HepG2 (cell line): ENCODE data around the gene MYLK3. TPM values are rescaled to one million over a fixed set of nuclear protein-coding genes. Genes with fewer than 3 reads are reported as not detected.

Source experiments
- AKAP8 ChIP-seq: sonication (generic); formaldehyde crosslinking; IDR thresholded peaks from 2 replicates; pipeline ENCODE4 v1.5.1; 2020; ENCODE audit warnings: mild to moderate bottlenecking, missing genetic modification reagents
- FOXJ3 ChIP-seq: sonication (generic); formaldehyde crosslinking; IDR thresholded peaks from 2 replicates; pipeline ENCODE4 v1.4.0; 2020; ENCODE audit warnings: missing genetic modification reagents, mild to moderate bottlenecking, borderline replicate concordance
- GATA4 ChIP-seq: sonication (generic); IDR thresholded peaks from 2 replicates; pipeline ENCODE4 v1.6.1; 2016; ENCODE audit warnings: antibody characterized with exemption, low read depth, borderline replicate concordance
- GFI1 ChIP-seq: sonication (generic); formaldehyde crosslinking; IDR thresholded peaks from 2 replicates; pipeline ENCODE4 v1.5.0; 2020; ENCODE audit warnings: missing genetic modification reagents, mild to moderate bottlenecking, borderline replicate concordance
- HNRNPL ChIP-seq: fragments of 200-400 bp; formaldehyde crosslinking; IDR thresholded peaks from 2 replicates; pipeline ENCODE4 v1.6.1; 2017; ENCODE audit warnings: mild to moderate bottlenecking, low read depth, low read length
- SMAD3 ChIP-seq: sonication (generic); formaldehyde crosslinking; IDR thresholded peaks from 2 replicates; pipeline ENCODE4 v1.4.0; 2020; ENCODE audit warnings: missing genetic modification reagents
- SP2 ChIP-seq: sonication (generic); formaldehyde crosslinking; IDR thresholded peaks from 2 replicates; pipeline ENCODE4 v1.5.1; 2020; ENCODE audit warnings: mild to moderate bottlenecking, missing genetic modification reagents
- THYN1 ChIP-seq: sonication (generic); formaldehyde crosslinking; IDR thresholded peaks from 2 replicates; pipeline ENCODE4 v1.8.1; 2023; ENCODE audit warnings: low read depth, mild to moderate bottlenecking, moderate library complexity, missing genetic modification reagents, borderline replicate concordance
- ZBED4 ChIP-seq: sonication (generic); formaldehyde crosslinking; IDR thresholded peaks from 2 replicates; pipeline ENCODE4 v1.4.0; 2020; ENCODE audit warnings: missing genetic modification reagents, borderline replicate concordance
- ZFP82 ChIP-seq: sonication (generic); formaldehyde crosslinking; IDR thresholded peaks from 2 replicates; pipeline ENCODE4 v1.5.1; 2020; ENCODE audit warnings: mild to moderate bottlenecking, missing genetic modification reagents, borderline replicate concordance
- ZNF33B ChIP-seq: sonication (generic); formaldehyde crosslinking; IDR thresholded peaks from 2 replicates; pipeline ENCODE4 v1.5.1; 2020; ENCODE audit warnings: mild to moderate bottlenecking, missing genetic modification reagents
- ZNF431 ChIP-seq: sonication (generic); formaldehyde crosslinking; IDR thresholded peaks from 2 replicates; pipeline ENCODE4 v1.9.0; 2022; ENCODE audit warnings: missing genetic modification reagents, low read depth, mild to moderate bottlenecking, borderline replicate concordance
- ZNF616 ChIP-seq: sonication (generic); formaldehyde crosslinking; IDR thresholded peaks from 2 replicates; pipeline ENCODE4 v1.5.0; 2020; ENCODE audit warnings: low read depth, mild to moderate bottlenecking, missing genetic modification reagents
- ZSCAN9 ChIP-seq: IDR thresholded peaks from 2 replicates; pipeline ENCODE4 v1.6.1; 2016; ENCODE audit warnings: borderline replicate concordance
- polyA plus RNA-seq, 8 experiments: library from polyadenylated mRNA; depleted of rRNA in 3 of 8; stranded (reverse) in 7 of 8; unstranded in 1 of 8; fragments of >200 nt; fragmentation: Illumina TruSeq in 4 of 8; extraction: Trizol in 4 of 8; gene quantifications; 2 replicates each; pipeline versions ENCODE4 v1.2.1 to v1.2.3, GENCODE V29; 2011 to 2016; ENCODE audit warnings: low read depth in 4 of 8, missing spikeins in 1 of 8, mixed read lengths in 1 of 8; ENCODE audit not compliant: insufficient read depth in 1 of 8
- total RNA-seq, 5 experiments: library from RNA; depleted of rRNA; stranded (reverse); fragments of >200 nt; fragmentation: Illumina TruSeq; extraction: Trizol; gene quantifications; 2 replicates each; pipeline ENCODE4 v1.2.3, GENCODE V29; 2016; ENCODE audit warnings: low read depth in 1 of 5
- TF ChIP-seq, protein P1 (sequence below): sonication (generic); formaldehyde crosslinking; IDR thresholded peaks from 2 replicates; pipeline ENCODE4 v1.4.0; 2020; ENCODE audit warnings: mild to moderate bottlenecking, missing genetic modification reagents
- TF ChIP-seq, protein P2 (sequence below): sonication (generic); formaldehyde crosslinking; IDR thresholded peaks from 2 replicates; pipeline ENCODE4 v1.5.0; 2020; ENCODE audit warnings: missing genetic modification reagents, mild to moderate bottlenecking, borderline replicate concordance
- TF ChIP-seq, protein P3 (sequence below): sonication (generic); formaldehyde crosslinking; IDR thresholded peaks from 2 replicates; pipeline ENCODE4 v1.4.0; 2020; ENCODE audit warnings: mild to moderate bottlenecking, missing genetic modification reagents
- TF ChIP-seq, protein P4 (sequence below): sonication (generic); formaldehyde crosslinking; IDR thresholded peaks from 2 replicates; pipeline ENCODE4 v1.5.0; 2020; ENCODE audit warnings: mild to moderate bottlenecking, missing genetic modification reagents

The MYLK3 gene
- total and polyA plus RNA-seq, 2 of the 13 experiments (the other 11 are each of a cell fraction or from before 2014, with no cell fraction given), result 0.04 to 0.18 TPM

GRCh38 chr16:46688654-46689364 lies 59.3 kb downstream of the MYLK3 start, which contains the start of gene VPS35 (continued):
- TF ChIP-seq ZBED4 (CRISPR knock-in tag) (no peak; the same call in 1 of the 2 replicates), ZSCAN9 (CRISPR knock-in tag) (0 out of 2 replicates have a peak, but pooled peaks have one; percentile 81), SP2 (CRISPR knock-in tag) (no peak), THYN1 (CRISPR knock-in tag) (no peak), ZNF616 (CRISPR knock-in tag) (peak; percentile 53), SMAD3 (CRISPR knock-in tag) (peak; percentile 31; the same call in 1 of the 2 replicates), ZFP82 (CRISPR knock-in tag) (no peak), ZNF431 (0 out of 2 replicates have a peak, but pooled peaks have one; percentile 22), GATA4 (peak; percentile 63; the same call in 1 of the 2 replicates), FOXJ3 (CRISPR knock-in tag) (peak; percentile 65; the same call in 1 of the 2 replicates), ZNF33B (no peak; the same call in 1 of the 2 replicates), HNRNPL (peak; percentile 67; the same call in 1 of the 2 replicates), AKAP8 (CRISPR knock-in tag) (no peak; the same call in 1 of the 2 replicates), GFI1 (peak; percentile 77; the same call in 1 of the 2 replicates)
- TF ChIP-seq, protein P1, sequence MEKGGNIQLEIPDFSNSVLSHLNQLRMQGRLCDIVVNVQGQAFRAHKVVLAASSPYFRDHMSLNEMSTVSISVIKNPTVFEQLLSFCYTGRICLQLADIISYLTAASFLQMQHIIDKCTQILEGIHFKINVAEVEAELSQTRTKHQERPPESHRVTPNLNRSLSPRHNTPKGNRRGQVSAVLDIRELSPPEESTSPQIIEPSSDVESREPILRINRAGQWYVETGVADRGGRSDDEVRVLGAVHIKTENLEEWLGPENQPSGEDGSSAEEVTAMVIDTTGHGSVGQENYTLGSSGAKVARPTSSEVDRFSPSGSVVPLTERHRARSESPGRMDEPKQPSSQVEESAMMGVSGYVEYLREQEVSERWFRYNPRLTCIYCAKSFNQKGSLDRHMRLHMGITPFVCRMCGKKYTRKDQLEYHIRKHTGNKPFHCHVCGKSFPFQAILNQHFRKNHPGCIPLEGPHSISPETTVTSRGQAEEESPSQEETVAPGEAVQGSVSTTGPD (CRISPR knock-in tag), result peak; percentile 46; the same call in 1 of the 2 replicates
- TF ChIP-seq, protein P2, sequence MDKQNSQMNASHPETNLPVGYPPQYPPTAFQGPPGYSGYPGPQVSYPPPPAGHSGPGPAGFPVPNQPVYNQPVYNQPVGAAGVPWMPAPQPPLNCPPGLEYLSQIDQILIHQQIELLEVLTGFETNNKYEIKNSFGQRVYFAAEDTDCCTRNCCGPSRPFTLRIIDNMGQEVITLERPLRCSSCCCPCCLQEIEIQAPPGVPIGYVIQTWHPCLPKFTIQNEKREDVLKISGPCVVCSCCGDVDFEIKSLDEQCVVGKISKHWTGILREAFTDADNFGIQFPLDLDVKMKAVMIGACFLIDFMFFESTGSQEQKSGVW (CRISPR knock-in tag), result no peak
- TF ChIP-seq, protein P3, sequence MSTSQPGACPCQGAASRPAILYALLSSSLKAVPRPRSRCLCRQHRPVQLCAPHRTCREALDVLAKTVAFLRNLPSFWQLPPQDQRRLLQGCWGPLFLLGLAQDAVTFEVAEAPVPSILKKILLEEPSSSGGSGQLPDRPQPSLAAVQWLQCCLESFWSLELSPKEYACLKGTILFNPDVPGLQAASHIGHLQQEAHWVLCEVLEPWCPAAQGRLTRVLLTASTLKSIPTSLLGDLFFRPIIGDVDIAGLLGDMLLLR (CRISPR knock-in tag), result peak; percentile 61; the same call in 1 of the 2 replicates
- TF ChIP-seq, protein P4, sequence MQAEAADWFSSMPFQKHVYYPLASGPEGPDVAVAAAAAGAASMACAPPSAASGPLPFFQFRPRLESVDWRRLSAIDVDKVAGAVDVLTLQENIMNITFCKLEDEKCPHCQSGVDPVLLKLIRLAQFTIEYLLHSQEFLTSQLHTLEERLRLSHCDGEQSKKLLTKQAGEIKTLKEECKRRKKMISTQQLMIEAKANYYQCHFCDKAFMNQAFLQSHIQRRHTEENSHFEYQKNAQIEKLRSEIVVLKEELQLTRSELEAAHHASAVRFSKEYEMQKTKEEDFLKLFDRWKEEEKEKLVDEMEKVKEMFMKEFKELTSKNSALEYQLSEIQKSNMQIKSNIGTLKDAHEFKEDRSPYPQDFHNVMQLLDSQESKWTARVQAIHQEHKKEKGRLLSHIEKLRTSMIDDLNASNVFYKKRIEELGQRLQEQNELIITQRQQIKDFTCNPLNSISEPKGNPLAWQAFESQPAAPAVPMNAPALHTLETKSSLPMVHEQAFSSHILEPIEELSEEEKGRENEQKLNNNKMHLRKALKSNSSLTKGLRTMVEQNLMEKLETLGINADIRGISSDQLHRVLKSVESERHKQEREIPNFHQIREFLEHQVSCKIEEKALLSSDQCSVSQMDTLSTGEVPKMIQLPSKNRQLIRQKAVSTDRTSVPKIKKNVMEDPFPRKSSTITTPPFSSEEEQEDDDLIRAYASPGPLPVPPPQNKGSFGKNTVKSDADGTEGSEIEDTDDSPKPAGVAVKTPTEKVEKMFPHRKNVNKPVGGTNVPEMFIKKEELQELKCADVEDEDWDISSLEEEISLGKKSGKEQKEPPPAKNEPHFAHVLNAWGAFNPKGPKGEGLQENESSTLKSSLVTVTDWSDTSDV, result peak; percentile 86; the same call in 1 of the 2 replicates
